GM12865 (cell line): ENCODE measurements around the gene SLC50A1.

Experiments
- DNase-seq: peaks from one replicate; pipeline ENCODE4 v3.0.0; 2010; ENCODE audit warnings: low read depth
- H3K4me3 ChIP-seq: 2 replicates; pipeline ENCODE4 v1.5.1; 2011; ENCODE audit warnings: mild to moderate bottlenecking, low read depth, low read length, control low read depth
- TF ChIP-seq, protein P1 (sequence below): IDR thresholded peaks from 2 replicates; pipeline ENCODE4 v1.5.1; 2011; ENCODE audit warnings: low read length, control low read depth, low read depth, inconsistent platforms; ENCODE audit not compliant: insufficient read depth; ENCODE audit errors: missing control alignments

SLC50A1 gene, protein sequence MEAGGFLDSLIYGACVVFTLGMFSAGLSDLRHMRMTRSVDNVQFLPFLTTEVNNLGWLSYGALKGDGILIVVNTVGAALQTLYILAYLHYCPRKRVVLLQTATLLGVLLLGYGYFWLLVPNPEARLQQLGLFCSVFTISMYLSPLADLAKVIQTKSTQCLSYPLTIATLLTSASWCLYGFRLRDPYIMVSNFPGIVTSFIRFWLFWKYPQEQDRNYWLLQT

DNA sequence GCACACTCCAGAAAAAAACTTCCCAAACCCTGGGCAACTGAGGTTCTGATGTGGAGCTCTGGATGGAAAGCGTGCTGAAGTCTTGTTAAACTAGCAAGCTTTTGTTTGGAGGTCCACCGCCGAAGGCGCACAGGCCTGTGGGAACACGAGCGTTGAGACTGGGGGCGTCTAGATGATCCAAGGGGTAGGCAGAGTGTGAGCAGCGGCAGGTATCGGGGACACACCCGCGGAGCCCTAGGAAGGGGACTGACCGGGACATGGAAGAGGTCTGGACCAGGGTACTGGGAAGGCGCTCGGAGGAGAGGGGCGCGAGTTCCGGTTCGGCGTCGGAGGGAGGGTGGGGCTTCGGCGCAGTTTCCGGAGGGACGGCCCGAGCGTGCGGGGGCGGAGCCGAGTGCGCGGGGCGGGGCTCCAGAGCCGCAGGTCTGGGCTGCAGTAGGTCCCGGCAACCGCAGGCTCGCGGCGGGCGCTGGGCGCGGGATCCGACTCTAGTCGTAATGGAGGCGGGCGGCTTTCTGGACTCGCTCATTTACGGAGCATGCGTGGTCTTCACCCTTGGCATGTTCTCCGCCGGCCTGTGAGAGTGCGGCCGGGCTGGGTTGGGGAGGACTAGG lies at the start of gene SLC50A1:
Gene SLC50A1, plus strand, starts transcription at position 438 of the 614 bp plus-strand sequence. Its CDS starts 60 bp downstream, at position 498.
- TF ChIP-seq, protein P1, sequence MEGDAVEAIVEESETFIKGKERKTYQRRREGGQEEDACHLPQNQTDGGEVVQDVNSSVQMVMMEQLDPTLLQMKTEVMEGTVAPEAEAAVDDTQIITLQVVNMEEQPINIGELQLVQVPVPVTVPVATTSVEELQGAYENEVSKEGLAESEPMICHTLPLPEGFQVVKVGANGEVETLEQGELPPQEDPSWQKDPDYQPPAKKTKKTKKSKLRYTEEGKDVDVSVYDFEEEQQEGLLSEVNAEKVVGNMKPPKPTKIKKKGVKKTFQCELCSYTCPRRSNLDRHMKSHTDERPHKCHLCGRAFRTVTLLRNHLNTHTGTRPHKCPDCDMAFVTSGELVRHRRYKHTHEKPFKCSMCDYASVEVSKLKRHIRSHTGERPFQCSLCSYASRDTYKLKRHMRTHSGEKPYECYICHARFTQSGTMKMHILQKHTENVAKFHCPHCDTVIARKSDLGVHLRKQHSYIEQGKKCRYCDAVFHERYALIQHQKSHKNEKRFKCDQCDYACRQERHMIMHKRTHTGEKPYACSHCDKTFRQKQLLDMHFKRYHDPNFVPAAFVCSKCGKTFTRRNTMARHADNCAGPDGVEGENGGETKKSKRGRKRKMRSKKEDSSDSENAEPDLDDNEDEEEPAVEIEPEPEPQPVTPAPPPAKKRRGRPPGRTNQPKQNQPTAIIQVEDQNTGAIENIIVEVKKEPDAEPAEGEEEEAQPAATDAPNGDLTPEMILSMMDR = no peak
- DNase-seq = peak; percentile 95
- H3K4me3 ChIP-seq = peak within 1 kb of the TSS; percentile 90

DNA sequence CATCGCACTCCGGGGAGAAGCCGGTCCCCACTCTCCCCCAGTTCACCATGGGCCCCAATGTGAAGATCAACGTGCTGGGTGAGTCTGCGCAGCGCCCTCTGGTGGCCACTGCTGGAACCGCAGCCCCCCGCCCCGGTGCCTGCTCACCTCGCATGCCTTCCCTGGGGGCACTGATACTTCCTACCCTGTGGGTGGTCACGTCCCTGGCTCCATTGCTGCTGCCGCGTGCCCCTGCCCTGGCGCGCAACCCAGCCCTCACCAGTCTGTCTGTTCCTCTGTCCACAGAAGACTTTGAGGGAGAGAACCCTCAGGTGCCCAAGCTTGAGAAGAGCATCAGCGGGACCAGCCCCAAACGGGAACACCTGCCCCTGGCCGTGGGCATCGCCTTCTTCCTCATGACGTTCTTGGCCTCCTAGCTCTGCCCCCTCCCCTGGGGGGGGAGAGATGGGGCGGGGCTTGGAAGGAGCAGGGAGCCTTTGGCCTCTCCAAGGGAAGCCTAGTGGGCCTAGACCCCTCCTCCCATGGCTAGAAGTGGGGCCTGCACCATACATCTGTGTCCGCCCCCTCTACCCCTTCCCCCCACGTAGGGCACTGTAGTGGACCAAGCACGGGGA lies 49.4 kb upstream of the SLC50A1 start:
- peak; percentile 82 for DNase-seq
- TF ChIP-seq, protein P1 = peak; percentile 98

DNA sequence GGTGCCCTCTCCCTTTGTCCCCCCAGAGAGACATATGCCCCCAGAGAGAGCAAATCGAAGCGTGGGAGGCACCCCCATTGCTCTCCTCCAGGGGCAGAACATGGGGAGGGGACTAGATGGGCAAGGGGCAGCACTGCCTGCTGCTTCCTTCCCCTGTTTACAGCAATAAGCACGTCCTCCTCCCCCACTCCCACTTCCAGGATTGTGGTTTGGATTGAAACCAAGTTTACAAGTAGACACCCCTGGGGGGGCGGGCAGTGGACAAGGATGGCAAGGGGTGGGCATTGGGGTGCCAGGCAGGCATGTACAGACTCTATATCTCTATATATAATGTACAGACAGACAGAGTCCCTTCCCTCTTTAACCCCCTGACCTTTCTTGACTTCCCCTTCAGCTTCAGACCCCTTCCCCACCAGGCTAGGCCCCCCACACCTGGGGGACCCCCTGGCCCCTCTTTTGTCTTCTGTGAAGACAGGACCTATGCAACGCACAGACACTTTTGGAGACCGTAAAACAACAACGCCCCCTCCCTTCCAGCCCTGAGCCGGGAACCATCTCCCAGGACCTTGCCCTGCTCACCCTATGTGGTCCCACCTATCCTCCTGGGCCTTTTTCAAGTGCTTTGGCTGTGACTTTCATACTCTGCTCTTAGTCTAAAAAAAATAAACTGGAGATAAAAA lies 48.7 kb upstream of the SLC50A1 start:
- TF ChIP-seq, protein P1 = no peak
- DNase-seq = no peak

More for the DNA sequence above, 49.4 kb upstream of the SLC50A1 start:
- peak overlapping the region; percentile 62 for H3K4me3 ChIP-seq

DNA sequence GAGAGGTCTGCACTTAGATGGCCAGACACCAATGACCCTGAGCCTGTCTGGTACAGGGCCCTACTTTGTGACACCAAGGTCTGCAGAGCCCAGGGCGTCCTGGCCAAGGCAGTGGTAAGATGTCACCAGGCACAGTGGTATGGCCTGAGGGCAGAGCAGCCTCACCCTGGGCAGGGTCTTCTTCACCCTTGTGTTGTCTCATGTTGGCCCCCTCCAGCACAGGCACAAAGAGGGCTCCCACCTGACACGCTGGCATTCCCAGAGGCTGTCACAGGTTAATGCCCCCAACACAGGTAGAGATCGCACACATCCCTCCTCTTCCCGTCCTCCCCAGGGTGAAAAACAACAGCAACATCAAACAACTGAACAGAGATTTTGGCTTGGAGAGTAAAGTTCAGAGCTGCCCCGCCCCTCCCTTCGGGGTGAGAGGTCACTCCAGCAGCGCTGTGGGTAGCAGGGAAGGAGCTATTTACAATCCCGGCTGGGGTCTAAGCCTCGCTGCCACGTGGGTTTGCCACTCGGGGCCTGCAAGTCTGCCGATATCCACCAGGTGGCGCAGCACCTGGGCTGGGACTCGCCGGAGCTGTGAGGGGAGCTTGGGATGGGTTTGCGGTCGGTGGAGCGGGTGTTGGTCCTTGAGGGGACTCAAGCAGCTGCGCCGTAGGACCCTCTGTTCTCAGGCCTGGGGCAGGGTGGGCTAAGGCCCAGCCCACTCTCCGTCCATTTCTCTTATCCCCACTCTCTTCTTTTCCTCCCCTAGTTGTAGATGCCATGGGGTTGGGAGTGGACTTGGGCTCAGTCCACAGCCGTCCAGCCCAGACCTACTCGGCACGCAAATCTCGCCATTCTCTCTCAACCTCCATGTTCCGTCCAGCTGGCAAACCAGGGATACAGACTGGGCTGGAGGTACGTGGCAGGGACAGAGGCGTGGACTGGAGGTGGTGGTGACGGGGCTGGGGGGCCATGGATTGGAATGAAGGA lies 44.3 kb upstream of the SLC50A1 start:
- peak; percentile 76 for DNase-seq
- H3K4me3 ChIP-seq = no peak overlapping the region
- TF ChIP-seq, protein P1 = peak; percentile 98

More for the DNA sequence above, 48.7 kb upstream of the SLC50A1 start:
- no peak overlapping the region for H3K4me3 ChIP-seq

DNA sequence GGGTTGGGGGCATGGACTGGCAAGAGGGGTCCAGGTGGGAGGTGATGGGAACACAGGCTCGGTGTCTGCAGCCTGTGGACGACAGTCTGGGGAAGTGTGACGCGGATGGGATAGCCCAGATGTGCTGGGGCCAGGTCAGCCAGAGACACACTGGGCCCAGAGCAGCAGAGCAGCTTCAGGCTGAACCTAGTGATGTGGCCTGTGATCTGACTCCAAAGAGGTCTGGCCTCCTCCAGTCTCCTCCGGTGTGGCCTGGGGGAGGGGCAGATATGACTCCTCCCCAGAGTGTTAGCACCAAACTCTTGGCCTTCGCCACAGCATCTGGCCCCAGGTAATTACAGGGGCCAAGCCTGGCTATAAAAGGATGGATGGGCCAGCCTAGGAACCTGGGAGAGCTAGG lies 43.5 kb upstream of the SLC50A1 start:
- TF ChIP-seq, protein P1 = no peak
- no peak overlapping the region for H3K4me3 ChIP-seq
- no peak for DNase-seq

DNA sequence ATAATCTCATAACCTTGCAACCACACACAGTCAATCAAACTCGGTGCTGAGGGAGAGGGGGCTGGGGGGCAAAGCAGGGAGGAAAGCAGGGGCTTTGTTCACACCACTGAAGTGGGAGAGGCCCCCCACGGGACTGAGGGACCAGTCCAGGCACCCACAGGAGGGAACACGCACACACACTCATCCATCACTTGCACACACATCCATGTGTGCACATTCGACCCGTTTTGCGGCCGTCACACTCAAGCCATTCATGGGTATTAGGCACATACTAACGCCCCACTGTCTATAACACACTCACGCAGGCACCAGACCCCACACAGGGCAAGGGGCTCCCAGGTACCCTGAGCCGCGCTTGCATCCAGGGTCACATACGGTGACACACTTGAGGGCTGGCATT lies 43.0 kb upstream of the SLC50A1 start:
- no peak overlapping the region for H3K4me3 ChIP-seq
- TF ChIP-seq, protein P1 = no peak
- no peak for DNase-seq
